Stimulated activated CD4-positive, alpha-beta T cell treated with anti-CD3 and anti-CD28 coated beads, Interleukin-2, amount 100 ng/mL, for 24 hours (primary cell): ENCODE data around the gene BRAT1.
A peak's percentile ranks its signal among the peaks of the same experiment; 100 is the strongest.

ENCODE experiments used
- DNase-seq, 2 donors: peaks; one replicate each; pipeline ENCODE4 v3.0.0-alpha.2; 2020

The BRAT1 gene

DNA sequence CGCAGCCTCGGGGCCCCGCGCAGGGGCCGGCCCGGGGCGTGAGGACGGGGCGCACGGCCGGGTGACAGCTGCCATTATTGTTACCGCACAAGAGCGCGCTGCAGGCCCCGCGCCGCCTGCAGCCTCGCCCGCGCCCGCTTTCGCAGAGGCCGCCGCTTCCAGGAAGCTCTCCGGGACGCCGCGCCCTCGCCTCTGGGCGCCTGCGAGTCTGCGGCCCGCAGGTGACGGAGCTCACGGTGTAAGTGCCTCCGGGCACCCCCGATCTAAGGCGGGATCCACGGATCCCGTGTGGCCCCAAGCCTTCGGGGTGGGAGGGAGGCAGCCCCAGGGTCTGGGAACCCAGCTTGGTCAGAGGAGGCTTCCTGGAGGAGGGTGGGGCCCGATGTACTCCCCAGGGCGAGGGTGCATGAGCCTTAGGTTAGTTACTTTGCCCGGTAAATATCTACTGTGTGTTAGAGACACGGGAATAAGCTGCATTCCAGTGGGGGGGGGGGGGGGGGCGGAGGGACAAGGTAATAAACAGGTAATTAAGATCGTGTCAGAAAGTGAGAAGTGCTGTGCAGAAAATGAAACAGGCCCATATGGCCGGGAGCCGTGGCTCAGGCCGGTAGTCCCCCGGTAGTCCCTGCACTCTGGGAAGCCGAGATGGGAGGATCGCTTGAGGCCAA is 4.1 kb upstream of the BRAT1 start:
- DNase-seq: peak in 1 of 2 donors; percentile 56

- peak; percentile 92 to 94 for DNase-seq
Observed at GRCh38 chr7:2558629-2559282, 3.4 kb upstream of the BRAT1 start, which contains the start of gene IQCE. IQCE (plus strand) TSS chr7:2558979; CDS start chr7:2559182, 203 bp downstream.

GRCh38 chr7:2554661-2555111 is 638 bp downstream of the BRAT1 start:
- DNase-seq: peak in 1 of 2 donors; percentile 17

DNA sequence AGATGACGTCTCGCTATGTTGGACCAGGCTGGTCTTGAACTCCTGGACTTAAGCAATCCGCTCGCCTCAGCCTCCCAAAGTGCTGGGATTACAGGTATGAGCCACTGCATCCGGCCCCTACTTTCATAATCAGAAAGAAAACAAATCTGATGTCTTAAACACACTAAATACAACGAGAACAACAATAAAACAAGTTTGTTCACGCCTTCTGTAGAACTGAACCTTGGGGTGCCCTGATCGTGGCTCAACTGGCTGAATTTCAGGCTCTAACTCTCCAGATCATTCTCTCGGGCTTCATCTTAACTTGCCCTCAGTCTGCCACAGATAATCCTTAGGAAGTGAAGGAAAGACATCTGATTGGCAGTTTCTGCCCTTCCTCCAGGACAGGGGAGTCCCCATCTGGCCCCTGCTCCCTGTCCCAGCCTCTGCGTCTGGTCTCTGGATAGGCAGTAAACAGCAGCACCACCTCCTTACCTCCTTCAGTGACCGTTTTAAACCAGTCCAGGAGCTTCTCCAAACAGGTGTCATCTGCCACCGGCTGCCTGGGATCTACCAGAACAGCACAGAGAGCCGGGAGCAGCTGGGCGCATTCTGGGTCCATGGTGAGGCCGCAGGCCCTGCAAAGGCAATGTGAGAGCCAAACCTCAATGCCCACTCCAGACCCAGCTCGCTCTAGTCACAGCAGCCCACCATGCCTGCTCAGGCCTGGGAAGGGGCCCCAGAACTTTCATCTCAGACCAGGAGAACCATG is 1.3 kb downstream of the BRAT1 start:
- DNase-seq: no peak

DNA sequence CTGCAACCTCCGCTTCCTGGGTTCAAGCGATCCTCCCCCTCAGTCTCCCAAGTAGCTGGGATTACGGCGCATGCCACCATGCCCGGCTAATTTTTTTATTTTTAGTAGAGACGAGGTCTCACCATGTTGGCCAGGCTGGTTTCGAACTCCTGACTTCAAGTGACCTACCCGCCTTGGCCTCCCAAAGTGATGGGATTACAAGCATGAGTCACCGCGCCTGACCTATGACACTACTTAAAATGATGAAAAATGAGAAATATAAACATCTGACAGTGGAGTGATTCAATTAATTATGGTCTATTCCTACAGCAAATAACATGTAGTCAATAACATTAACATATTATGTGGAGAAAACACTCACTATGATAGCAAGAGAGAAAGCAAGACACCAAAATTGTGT is 2.2 kb downstream of the BRAT1 start:
- DNase-seq: no peak

GRCh38 chr7:2551418-2551817 is 3.9 kb downstream of the BRAT1 start:
- no peak for DNase-seq

DNA sequence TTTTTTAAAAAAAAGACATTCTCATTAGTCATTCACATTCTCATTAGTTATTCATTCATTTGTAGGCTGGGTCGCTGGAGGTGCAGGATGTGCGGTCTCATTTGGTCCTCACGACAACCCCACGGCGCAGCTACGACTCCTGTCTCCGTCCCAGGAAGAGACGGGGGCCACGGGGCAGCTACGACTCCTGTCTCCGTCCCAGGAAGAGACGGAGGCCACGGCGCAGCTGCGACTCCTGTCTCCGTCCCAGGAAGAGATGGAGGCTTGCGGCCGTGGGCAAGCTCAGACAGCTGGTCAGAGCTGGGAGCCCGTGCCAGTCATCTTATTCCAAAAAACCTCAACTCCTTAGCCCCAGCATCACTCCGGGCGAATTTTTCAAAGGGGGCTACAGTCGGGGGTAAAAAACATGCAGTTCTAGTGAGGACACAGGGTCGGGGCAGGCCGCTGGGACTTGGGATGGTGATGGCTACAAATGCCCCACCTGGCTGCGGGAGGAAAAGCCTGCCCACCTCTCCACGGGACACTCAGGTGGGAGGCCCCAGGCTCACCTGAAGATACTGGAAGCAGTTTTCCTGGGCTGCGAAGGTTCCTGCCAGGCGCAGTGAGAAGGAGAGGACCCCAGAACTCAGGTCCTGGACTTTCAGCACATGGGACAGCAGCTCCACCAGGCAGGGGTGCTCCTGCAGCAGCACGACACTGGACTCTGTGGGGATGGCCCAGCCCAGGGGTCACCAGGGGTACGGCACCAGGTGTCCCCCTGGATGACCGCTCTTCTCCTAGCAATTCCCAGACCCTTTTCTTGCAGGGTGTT is 8.3 kb downstream of the BRAT1 start:
- no peak for DNase-seq

DNA sequence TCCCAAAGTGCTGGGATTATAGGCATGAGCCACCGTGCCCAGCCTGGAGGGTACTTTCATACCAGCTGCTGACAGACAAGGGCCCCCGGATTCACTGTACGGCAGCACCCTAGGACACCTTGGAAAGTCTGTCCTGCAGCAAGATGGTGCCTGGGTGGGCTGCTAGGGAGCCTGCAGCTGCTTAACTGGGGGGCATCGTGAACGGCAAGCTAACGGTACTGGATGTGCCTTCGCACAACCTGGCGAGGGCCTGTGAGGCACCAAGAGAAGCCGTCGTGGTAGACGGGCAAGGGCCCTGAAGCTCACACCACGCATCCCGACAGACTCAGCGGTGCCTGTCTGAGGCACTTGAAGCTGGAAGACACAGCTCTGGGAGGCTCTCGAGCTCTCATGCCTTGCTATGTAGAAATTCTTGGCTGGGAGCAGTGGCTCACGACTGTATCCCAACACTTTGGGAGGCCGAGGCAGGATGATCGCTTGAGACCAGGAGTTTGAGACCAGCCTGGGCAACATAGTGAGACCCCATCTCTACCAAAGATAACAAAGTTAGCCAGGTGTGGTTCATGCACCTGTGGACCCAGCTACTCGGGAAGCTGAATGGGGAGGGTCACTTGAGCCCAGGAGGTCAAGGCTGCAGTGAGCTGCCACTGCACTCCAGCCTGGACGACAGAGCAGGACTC is 9.4 kb downstream of the BRAT1 start:
- no peak for DNase-seq

- no peak for DNase-seq
Observed at GRCh38 chr7:2544541-2545188, 10.7 kb downstream of the BRAT1 start.

DNA sequence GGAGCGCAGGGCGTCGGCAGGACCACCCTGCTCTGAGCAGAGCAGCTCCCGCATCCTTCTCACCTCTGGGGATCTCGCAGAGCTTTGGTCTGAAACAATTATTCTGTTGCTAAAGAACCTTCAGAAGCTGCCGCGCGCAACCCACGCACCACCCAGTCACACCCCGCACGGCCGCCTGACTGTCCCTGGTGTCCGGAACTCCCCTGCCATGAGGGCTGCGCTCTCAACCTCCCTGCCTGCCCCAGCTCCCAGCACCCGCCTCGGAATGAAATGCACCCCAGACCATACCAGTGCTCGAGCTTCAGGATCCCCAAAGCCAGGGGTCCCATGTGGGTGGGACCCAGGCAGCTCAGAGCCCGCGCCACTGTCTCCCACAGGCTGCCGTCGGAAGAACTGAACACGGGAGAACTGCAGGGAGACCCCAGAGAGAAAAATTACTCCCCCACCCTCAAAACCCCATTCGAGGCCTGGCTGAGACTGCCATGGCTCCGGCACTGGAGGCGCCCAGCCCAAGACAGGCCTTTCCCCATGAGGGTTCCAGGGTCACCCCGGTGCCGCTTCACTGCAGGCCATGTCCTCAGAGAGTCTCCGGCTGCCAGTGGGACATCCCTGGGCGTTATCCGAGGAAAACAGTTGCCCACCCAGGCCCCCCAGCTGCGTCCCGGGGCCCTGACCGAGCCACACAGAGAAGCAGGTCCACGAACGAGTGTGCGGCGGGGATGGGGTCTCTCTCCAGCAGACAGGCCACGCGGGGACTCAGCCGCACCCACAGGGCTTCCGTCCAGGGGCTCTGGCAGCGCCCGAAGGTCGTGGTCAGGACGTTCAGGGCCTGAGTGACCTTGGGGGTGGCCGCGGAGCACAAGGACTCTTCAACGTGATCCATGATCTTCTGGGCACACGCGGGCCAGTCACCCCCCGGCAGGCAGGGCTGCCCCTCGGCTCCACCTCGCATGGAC is 12.1 kb downstream of the BRAT1 start:
- no peak for DNase-seq

- no peak for DNase-seq
Observed at GRCh38 chr7:2542011-2542915, 13.1 kb downstream of the BRAT1 start.

GRCh38 chr7:2541291-2542010 is 13.9 kb downstream of the BRAT1 start:
- no peak for DNase-seq

DNA sequence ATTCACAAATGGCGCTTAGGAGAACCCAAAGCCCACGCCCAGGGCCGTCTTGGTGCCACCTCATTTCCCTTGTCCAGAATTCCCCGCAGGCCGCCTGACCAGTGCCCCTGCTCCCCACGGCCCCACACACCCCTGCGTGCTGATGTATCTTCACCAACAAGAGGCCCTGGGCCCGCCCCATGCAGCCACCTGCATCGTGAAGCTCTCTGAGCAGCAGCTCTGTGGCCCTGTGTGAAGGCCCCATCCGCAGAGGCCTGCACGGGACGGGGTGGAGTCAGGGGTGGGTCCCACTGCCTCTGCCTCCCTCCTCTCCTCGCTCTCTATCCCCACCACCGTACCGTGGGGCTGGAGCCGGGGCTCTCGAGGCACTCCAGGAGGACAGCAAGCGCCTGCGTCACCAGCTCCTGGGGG is 14.7 kb downstream of the BRAT1 start:
- no peak for DNase-seq

GRCh38 chr7:2540133-2540532 is 15.2 kb downstream of the BRAT1 start:
- no peak for DNase-seq

GRCh38 chr7:2539031-2539911 is 16.1 kb downstream of the BRAT1 start:
- no peak for DNase-seq

DNA sequence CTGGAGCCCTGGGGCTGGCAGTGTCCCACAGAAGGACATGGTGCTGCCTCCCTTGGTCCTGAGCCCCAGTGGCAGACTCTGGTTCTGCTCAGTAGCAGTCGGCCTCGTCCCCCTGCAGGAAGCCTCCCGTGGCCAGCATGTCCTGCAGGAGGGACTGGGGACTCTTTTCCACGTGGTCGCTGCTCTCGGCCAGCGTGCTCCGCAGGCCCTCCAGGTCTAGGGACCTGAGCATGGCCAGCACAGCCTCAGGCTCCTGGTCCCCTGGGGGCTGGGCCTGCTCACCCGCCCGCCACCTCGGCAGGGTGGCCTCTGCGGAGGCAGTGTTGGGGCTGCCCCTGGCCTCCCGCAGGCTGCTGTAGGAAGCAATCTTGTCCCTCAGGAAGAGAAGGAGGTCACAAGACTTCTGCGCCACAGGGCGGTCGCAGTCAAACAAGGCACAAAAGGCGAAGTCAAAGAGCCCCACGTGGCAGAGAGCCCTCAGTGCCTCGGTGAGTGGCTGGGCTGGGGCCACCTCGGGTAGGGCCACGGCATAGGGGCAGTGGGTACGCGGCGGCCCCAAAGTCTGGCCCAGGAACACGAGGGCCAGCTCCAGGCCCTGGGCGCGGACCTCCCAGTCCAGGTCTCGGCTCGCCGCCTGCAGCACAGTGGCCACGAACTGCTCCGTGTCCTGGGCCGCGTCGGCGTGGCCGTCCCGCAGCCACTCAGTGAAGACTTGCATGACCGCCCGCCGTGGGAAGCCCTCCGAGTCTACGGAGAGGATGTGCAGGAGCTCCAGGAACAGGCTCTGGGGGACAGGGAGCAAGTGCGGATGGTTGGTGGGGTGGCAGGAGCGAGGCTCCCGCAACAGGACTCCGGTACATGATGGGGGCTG is 17.1 kb downstream of the BRAT1 start:
- DNase-seq: no peak
